ENCODE results near the gene SDSL. TPM values are rescaled to one million over a fixed set of nuclear protein-coding genes. Genes with fewer than 3 reads are reported as not detected.

Gene SDSL
- total RNA-seq (2012; rRNA removed), result 5.6 and 6.3 TPM in 2 replicates
- 10.9 and 13.4 TPM in 2 replicates for polyA plus RNA-seq (2012; rRNA removed)
- 13.3 and 17.0 TPM in 2 replicates for polyA plus RNA-seq (2012; cell fraction: cytosol; rRNA removed)
- polyA plus RNA-seq (2012; cell fraction: nucleus; rRNA removed; ENCODE audit: low replicate concordance), result 6.4 and 14.7 TPM in 2 replicates
- percentile 43 among the genes with signal in this experiment for Bru-seq, nascent RNA
- BruChase-seq, experiment 1, labeled RNA remaining after a 6-hour chase, result percentile 50 among the genes with signal in this experiment
- percentile 46 among the genes with signal in this experiment for BruChase-seq, experiment 2, labeled RNA remaining after a 2-hour chase
- long read RNA-seq, transcript SDSL-202 (8 exons, 1,449 nt), result major isoform, 7 of 10 reads
- long read RNA-seq, partial matches to known transcripts, result 0 of 10 reads
- long read RNA-seq, other reads (novel, unspliced or antisense), result 3 of 10 reads

- Histone ChIP-seq H3K4me2 (ENCODE audit: low read depth, low read length) (peak within 1 kb of the TSS; percentile 77), H3K4me3 (ENCODE audit: insufficient read depth, low read depth, low read length) (peak within 1 kb of the TSS; percentile 38), H2BK15ac (ENCODE audit: low read depth, low read length) (no peak within 1 kb of the TSS), H3K4me1 (ENCODE audit: control insufficient read depth, insufficient read depth, low read length) (peaks cover 2% of the 10 kb centered on the region; the same call in 1 of the 2 replicates), H4K5ac (ENCODE audit: low read depth, low read length) (peak within 1 kb of the TSS; percentile 50), H3K9ac (ENCODE audit: low read depth, low read length) (peak within 1 kb of the TSS; percentile 74), H3K56ac (ENCODE audit: extremely low read depth, insufficient read depth, low read length) (peak within 1 kb of the TSS; percentile 37; the same call in 1 of the 2 replicates), H2AFZ (replicated peaks; ENCODE audit: low read length, poor library complexity) (peak within 1 kb of the TSS; percentile 95), H3K79me1 (ENCODE audit: low read depth in 1 of 2, low read length in 2 of 2) (peaks cover 0 to 8% of the 10 kb centered on the region in 2 experiments; a peak in 2 of 4 replicates), H4K8ac (ENCODE audit: low read depth in 2 of 2, low read length in 2 of 2) (peak within 1 kb of the TSS; percentile 65 to 84), H2BK120ac (ENCODE audit: low read depth, low read length) (no peak within 1 kb of the TSS), H2BK5ac (ENCODE audit: low read depth, low read length, poor library complexity, severe bottlenecking) (no peak within 1 kb of the TSS), H2BK20ac (ENCODE audit: low read depth, low read length) (no peak within 1 kb of the TSS; the same call in 1 of the 2 replicates), H2AK9ac (replicated peaks; ENCODE audit: low read depth, low read length, poor library complexity) (peak within 1 kb of the TSS; percentile 80), H4K91ac (ENCODE audit: insufficient read depth, low read depth, low read length) (peak within 1 kb of the TSS; percentile 36), H3K27ac (ENCODE audit: insufficient read depth, low read length) (peak within 1 kb of the TSS; percentile 52), H3K18ac (ENCODE audit: low read depth, low read length) (no peak within 1 kb of the TSS; the same call in 1 of the 2 replicates), H3K23ac (ENCODE audit: low read depth, low read length) (no peak within 1 kb of the TSS), H3K9me3 (ENCODE audit: control insufficient read depth, insufficient read depth, low read length) (no peaks in the 10 kb centered on the region), H3K27me3 (ENCODE audit: control insufficient read depth, insufficient read depth, low read length) (no peaks in the 10 kb centered on the region; the same call in 1 of the 2 replicates), H3K14ac (replicated peaks; ENCODE audit: low read depth, low read length) (peak within 1 kb of the TSS; percentile 66), H2AK5ac (ENCODE audit: low read depth, low read length) (peak within 1 kb of the TSS; percentile 57; the same call in 1 of the 2 replicates), H3K36me3 (ENCODE audit: control insufficient read depth, insufficient read depth, low read length) (no peaks in the 10 kb centered on the region), H4K20me1 (ENCODE audit: insufficient read depth, low read length) (no peaks in the 10 kb centered on the region), H3K9me1 (ENCODE audit: insufficient read depth, low read length) (no peaks in the 10 kb centered on the region), H3K4ac (ENCODE audit: low read depth, low read length) (peak within 1 kb of the TSS; percentile 78)
- intact Hi-C loops (cut with micrococcal nuclease) (no loop called here), in situ Hi-C loops (cut with MboI; ENCODE audit: low sequenced_read_pairs) (no loop called here), dilution Hi-C loops (cut with HindIII; ENCODE audit: low sequenced_read_pairs, unreplicated experiment) (no loop called here)
- 0% methylated on average over 4 of the region's 13 CpGs; no CpG with 5 or more reads in 1 of the 2 experiments for WGBS, 2 experiments (ENCODE audit: extremely low coverage in 2 of 2, insufficient read length in 1 of 2)
- ChIA-PET CTCF (interaction anchor here (0.7 to 1.0 kb wide), 3 partner anchors 15 to 429 kb away, joined by 3 read pairs; no protein-coding TSS in a partner anchor), POLR2A (ENCODE audit: unreplicated experiment) (no interaction called here)
- TF ChIP-seq MXI1 (IDR thresholded peaks at IDR 0.05; ENCODE audit: borderline replicate concordance, low read depth, low read length) (no peak), FOS (IDR thresholded peaks at IDR 0.05; ENCODE audit: low read depth, low read length) (peak; percentile 62), MAZ (IDR thresholded peaks at IDR 0.05; ENCODE audit: borderline replicate concordance, low read depth, low read length) (0 out of 2 replicates have a peak, but pooled peaks have one; percentile 25), POLR2A (IDR thresholded peaks at IDR 0.05; ENCODE audit: low read depth, low read length) (no peak), RFX5 (IDR thresholded peaks at IDR 0.05; ENCODE audit: low read depth, low read length) (no peak)
- peak; percentile 98 for ATAC-seq (ENCODE audit: low read depth)
- peak; percentile 80 for DNase-seq
- BruUV-seq (replicated peaks), result no TSS peak
Measured at GRCh38 chr12:113422030-113422885, at the start of gene SDSL. SDSL (plus strand) TSS chr12:113422380; CDS start chr12:113427983, 5,603 bp downstream.
